HPDE6-E6E7 (cell line): ENCODE measurements around the gene SMIM29.

Source experiments
- DNase-seq: peaks from one replicate; pipeline ENCODE4 v3.0.0; 2011; ENCODE audit warnings: missing footprints; ENCODE audit errors: extremely low spot score

The SMIM29 gene

DNA sequence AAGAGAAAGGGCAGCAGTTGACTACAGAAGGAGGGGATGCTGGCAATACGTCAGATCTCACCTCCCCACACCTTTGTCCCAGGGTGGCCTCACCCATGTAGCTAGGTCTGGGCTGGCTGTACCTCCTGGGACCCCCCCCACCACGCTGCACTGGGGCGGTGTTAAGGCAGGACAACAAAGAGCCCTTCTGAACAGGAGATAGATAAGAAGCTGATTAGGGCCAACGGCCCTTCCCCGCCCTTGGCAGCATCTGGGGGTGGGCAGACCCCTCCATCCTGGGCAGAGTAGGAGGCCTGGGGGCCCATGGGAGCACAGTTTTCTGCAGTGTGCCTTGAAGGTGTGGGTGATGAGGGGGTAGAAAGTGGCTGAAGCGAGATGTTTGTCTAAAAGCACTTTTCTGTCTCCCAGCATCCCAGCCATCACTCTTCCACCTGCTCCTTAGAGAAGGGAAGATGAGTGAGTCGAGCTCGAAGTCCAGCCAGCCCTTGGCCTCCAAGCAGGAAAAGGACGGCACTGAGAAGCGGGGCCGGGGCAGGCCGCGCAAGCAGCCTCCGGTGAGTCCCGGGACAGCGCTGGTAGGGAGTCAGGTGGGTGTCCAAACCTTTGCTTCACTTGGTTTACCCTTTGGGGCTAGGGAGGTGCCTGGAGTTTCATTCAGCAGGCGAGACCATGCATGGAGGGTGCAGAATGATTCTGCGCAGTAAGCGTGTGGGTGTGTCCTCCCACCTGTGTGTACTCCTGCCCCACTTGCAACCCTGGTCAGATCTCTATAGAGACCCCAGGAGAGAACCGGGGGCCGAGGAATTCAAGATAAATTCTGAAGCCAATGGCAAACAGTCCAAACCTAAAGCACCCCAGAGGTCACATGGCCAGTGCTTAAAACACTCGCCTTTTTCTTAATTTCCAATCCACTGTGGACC, 8.2 kb downstream of the SMIM29 start:
- no peak for DNase-seq

DNA sequence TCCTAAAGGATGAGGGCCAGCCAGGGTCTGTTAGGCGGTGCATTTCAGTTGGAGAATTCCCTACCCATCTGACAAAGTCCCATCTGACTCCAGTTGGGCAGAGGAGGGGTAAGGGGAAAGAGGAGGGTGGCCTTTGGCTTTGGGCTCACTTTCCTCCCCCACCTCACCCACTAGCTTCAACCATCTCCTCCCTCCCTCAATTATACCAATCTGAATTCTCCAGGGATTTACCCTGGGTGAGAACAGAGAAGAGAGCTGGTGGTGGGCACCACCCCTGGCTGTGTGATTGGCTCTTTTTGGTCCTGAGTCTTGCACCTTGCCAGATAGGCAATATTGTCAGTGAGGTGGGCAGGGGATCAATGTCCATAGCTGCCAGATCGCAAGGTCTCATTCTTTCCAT, 8.9 kb downstream of the SMIM29 start:
- no peak for DNase-seq

GRCh38 chr6:34239500-34239825, 9.3 kb downstream of the SMIM29 start:
- no peak for DNase-seq

GRCh38 chr6:34238585-34239499, 10.0 kb downstream of the SMIM29 start:
- DNase-seq: no peak

DNA sequence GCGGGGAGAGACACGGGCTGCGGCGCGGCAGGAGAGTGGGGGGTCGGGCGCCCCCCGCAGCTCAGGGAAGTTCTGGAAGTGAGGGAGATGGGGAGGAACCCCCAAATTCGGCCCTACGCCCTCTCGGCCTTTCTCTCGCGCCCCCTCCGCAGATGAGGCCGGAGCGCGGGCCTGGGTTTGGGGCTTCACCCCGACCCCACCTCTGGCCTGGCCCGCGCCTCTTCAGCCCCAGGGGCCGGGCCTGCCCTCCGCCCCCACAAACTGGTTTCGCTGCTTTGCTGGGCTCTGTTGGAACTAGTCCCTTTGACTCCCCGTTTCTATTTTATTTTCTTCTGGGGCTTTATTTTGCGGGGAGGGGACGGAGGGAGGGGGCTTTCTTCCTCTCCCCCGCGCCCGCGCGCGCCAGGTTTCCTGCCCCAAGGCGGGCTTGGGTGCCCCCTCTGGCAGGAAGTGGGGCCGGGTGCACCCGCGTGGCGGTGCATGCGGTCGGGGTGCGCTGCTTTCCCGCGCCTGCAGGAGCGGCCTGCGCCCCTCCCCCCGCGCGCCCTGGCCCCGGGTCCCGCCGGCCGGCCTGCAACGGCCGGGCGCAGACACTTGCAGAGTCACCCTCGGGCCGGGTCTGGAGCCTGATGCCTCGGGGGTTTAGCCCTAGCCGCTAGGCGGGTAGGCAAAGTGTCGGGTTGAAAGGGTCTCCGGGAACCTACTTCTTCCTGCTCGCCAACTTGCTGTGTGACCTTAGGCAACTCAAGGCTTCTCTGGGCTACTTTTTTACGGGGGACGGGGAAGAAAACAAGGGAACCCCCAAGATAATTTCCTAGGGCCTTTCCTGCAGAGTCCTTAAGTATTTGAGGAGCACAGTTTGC, 10.9 kb downstream of the SMIM29 start:
- DNase-seq: no peak

DNA sequence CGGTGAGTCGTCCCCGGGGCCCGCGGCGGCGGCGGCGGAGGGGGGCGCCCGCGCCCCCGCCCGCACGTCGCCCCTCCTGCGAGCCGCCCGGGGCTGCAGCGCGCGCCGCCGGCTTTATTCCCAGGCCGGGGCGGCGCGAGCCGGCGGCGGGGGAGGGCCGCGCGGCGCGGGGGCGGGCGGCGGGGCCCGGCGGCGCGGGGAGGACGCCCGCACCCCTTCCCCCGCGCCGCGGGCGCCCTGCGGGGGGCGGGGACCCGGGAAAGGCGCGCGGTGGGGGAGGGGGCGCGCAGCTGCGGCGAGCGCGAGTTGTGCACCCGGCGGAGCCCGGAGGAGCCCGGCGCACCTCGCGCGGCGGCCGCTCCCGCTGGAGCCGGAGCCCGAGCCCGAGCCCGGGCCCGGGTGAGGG, 11.5 kb downstream of the SMIM29 start:
- no peak for DNase-seq

- DNase-seq: no peak
These were observed 12.1 kb downstream of the SMIM29 start, which contains the start of gene HMGA1 for GRCh38 chr6:34236443-34237315. Gene HMGA1 (plus strand): TSS chr6:34236873. CDS start chr6:34240781, 3,908 bp downstream.

DNA sequence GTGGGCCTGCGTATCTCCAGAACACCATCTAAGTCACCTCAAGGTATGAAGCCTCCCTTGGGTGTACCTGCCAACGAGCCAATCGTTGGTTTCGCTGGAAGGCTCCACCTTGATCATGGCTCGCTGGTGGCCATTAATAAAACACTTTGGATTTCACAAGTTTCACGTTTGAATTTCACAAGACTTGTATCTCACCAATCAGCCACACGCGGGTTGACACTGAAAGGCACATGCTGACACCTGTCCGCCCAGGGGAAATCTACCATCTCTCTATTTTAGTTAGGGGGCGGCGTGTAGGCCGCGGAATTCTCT, 12.7 kb downstream of the SMIM29 start:
- DNase-seq: no peak

DNA sequence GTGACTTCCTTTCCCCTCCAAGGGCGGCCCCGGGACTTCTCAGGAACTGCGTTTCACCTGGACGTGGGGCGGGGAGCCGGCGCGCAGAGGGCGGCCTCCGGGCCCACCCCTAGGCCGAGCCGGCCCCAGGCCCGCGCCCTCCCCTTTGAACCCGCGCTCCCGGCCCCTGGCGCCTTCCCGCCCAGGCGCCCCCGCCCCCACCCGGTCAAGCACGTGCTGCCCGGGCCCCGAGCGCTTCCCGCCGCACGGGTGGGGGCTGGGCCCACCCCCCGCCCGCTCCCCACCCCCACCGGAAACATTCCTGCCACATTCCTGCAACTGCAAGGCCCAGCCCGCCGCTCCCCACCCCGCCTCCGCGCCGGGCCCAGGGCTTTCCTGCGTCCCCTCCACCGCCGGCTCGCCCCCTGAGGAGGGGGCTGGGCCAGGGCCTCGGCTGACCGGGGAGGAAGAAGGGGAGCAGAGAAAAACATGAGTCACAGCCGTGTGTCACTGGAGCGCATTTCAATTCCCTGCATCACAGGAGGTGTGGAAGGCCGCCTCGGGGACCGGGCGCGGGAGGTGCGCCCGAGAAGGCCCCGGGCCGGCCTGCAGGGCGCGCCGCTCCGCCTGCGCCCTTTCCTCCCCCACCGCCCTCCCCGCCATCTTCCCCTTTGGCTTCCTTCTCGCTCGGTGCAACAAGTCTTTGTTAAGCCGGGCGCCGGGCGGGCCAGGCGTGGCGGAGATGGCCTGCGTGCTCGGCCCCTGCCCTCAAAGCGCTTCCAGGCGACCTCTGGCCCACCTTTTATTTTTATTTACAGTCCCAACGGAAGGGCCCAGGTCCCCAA, 13.3 kb downstream of the SMIM29 start:
- peak; percentile 89 for DNase-seq

- no peak for DNase-seq
These were observed 14.0 kb downstream of the SMIM29 start for GRCh38 chr6:34234667-34235306.

GRCh38 chr6:34233867-34234266, 14.9 kb downstream of the SMIM29 start:
- DNase-seq: no peak

- DNase-seq: no peak
These were observed 15.9 kb downstream of the SMIM29 start for GRCh38 chr6:34232901-34233300.

- DNase-seq: no peak
These were observed 17.1 kb downstream of the SMIM29 start for GRCh38 chr6:34231566-34232336.

GRCh38 chr6:34230653-34231371, 18.0 kb downstream of the SMIM29 start:
- no peak for DNase-seq

DNA sequence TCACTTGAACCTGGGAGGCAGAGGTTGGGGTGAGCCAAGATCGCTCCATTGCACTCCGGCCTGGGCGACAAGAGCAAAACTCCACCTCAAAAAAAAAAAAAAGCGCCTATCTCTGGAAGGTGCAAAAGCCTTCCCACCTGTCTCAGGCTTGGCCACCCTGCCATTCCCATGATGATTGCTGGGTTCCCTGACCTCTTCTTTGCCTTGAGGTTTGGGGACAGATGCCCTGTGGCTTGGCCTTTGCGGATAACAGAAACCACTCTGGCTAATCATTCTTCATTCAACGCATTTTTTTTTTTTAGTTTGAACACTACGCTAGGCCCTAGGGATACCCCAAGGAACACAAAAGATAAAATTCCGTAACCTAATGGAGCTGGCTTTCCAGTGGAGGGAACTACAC, 18.9 kb downstream of the SMIM29 start:
- DNase-seq: no peak

DNA sequence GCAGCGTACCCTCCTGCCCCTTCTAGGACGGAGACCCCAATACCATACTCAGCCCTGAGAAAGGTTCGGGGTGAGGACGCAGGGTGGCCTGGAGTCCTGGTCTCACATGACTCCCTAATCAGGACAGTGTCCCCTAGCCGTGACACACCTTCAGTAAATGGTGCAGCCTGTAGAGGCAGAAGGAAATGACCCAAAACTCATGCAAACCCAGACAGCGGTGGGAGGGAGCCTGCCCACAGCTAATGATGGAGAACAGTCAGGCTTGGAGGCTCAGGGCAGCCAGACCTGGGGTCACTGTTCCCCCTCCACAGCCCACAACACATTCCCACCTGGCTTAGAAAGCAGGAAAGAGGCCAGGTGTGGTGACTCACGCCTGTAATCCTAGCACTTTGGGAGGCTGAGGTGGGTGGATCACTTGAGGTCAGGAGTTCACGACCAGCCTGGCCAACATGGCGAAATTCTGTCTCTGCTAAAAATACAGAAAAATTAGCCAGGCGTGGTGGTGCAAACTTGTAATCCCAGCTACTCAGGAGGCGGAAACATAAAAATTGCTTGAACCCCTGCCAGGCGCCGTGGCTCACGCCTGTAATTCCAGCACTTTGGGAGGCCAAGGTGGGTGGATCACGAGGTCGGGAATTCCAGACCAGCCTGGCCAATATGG, 20.9 kb downstream of the SMIM29 start:
- DNase-seq: no peak
